HuH-7.5 (cell line): ENCODE results near the gene DRC7.

ENCODE experiments used
- DNase-seq: peaks from one replicate; pipeline ENCODE4 v3.0.0; 2011; ENCODE audit warnings: low spot score

Gene DRC7

DNA sequence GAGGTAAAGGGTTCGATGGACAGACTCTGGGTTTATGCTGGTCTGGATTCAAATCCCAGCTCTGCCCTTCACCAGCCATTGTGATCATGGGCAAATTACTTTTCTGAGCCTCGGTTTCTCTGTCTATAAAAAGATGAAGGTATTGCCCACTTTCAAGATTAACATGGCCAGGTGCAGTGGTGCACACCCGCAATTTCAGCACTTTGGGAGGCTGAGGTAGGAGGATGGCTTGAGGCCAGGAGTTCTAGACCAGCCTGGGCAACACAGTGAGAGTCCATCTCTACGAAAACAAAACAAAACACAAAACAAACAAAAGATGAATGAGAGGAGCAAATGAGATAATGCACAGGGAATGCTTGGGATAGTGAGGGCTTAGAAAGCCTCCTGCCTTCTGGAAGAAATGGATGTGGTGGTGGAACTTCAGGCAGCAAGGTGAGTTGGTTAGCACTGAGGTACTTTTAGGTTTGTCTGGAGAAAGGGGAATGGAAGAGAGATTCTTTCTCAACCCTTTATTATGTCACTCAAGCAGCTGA lies 18.0 kb upstream of the DRC7 start:
- DNase-seq, result no peak

DNA sequence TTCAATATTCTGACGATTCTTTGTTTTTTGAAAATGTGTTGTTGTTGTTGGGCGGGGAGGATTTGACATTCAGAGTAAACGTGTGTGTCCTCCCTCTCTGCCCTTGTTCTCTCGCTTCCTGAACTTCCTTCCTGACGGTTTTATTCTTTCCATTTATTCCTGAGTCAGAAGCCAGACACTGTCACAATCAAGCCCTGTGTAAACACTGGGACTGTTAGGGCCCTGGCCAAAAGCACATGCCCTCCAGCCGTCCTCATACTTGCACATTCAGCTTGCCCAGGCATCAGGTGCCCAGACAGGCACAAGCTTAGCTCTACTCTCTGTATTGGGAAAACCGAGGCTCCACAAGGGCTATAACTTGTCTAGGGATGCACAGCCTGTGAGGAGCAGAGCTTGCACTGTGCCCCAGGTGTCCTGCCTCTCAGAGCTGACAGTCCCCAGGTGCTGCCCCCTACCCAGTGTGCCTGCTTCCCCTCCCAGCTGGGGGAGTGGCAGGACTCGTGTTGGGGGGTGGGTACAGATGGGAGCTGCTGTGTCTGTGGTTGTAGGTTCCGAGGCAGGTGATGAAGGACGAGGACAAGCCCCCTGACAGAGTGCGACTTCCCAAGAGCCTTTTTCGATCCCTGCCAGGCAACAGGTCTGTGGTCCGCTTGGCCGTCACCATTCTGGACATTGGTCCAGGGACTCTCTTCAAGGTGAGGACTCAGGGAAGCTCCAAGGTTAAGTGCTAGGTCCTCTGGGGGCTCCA lies 16.8 kb upstream of the DRC7 start:
- no peak for DNase-seq

DNA sequence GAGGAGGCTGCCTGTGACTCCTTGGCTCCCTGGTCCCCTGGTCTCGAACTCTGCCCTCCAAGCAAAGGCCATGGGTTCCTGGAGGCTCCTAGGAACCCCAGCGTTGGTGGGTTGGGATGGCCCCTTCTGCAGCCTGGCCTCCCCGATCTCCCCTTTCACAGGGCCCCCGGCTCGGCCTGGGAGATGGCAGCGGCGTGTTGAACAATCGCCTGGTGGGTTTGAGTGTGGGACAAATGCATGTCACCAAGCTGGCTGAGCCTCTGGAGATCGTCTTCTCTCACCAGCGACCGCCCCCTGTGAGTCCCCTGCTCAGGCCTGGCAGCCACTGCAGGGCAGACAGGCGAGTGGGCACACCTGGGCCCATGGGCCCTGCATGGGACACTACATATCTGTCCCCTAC lies 15.6 kb upstream of the DRC7 start:
- no peak for DNase-seq

DNA sequence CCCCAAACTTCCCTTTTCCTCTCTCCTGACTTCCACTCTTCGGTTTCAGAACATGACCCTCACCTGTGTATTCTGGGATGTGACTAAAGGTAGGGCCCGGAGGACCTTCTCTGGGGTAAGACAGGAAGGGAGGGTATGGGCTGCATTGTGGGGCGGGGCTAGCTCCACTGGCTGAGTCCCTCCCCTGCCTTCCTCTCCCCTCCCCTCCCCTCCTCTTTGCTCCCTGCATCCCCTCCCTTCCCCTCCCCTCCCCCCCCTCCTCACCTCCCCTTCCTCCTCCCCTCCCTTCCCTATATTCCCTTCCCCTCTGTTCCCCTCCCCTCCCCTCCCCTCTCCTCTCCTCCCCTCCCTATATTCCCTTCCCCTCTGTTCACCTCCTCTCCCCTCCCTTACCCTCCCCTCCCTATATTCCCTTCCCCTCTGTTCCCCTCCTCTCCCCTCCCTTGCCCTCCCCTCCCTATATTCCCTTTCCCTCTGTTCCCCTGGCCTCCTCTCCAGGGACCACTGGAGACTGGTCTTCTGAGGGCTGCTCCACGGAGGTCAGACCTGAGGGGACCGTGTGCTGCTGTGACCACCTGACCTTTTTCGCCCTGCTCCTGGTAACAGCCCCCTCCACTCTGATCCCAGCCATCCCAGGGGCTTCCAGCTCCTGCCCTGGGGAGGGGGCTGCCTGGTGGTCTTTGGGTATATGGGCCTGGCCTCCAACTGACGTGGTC lies 14.7 kb upstream of the DRC7 start:
- DNase-seq, result no peak

DNA sequence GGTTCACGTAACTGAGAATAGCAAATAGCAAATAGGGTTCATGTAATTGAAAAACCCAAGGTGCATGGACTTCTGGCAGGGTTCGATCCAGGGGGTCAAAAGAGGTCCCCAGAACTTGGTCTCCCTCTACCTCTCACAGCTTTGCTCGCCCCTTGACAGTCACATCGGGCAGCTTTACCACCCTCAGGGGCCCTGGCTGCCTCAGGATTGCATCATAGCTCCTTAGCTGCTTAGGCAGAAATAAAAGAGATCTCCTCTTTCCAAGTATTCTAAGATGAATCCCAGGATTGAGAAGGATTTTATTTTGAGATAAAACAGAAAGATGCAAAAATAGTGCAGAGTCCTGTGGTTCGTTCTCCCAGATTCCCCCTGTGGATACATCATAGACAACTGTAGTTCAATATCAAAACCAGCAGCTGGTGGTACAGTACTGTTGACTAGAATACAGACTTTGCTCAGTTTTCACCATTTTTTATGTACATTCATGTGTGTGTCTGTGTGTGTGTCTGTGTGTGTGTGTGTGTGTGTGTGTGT lies 13.7 kb upstream of the DRC7 start:
- no peak for DNase-seq

DNA sequence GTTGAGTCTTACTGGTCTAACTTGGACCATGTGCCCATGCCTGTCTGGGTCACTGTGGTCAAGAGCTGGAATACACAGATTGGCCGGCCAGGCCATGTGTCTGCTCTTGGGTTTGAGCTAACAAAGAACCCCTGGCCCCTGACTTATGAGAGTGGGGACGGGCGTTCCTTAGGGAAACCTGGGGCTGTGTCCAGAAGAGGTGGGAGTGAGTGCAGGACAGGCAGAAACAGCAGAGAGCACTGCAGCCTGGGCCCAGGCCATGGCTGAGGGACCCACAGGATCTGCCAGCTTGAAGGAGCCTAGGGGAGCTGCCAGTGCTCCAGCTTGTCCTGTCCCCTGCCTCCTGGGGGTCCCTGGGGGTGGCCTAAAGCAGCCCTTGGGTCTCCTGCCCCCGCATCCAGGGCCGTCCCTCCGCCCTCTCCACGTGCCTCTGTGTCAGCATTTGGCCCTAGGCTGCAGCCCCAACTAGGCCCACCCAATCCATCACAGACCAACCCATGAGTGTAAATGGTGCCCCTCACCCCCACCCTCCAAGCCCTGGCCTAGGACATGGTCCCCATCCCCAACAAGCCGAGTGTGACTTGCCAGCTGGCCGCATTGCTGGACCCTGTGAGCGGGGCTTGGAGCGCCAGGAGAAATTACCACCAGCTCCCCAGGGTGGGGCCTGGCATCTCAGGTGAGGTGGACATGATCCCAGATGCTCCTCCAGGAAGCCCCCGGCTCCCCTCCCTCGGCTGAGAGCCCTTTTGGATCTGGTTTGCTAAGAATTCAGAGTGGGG lies 12.5 kb upstream of the DRC7 start:
- no peak for DNase-seq

DNA sequence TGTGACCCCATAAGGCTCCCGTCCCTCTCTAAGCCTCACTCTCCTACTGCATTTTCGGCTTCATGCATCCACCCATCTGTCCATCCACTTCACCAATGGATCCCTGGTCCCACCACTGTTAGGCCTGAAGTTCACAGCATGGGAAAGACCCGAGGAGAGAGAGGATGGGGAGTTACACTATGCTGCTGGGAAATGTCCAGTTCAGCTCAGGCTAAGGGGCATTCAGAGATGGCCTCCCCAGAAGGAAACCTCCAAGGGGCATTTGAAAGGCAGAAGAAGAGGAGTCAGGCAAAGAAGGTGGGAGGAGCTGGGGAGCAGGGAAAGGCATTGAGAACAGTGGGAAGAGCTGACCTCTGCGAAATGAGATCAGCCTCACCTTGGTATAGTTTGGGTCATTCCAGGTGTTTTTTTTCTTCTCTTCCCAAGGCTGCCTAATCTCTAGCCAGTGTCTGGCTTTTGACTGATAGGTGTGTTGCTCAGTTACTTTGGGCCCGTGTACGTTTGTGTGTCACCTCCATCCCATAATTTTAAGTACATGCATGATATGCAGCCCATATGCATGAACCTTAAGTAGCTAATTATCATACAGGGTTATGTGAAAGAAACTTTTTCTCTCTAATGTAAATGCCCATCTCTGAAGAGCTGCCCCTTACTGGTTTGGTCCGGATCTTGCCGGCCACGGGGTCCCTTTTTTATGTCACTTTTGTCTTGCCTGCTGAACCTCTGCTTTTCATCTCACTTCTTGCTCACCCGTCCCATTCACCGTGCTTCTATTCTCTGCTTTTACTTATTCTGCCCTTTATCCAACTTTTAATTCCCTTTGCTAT lies 11.6 kb upstream of the DRC7 start:
- no peak for DNase-seq

DNA sequence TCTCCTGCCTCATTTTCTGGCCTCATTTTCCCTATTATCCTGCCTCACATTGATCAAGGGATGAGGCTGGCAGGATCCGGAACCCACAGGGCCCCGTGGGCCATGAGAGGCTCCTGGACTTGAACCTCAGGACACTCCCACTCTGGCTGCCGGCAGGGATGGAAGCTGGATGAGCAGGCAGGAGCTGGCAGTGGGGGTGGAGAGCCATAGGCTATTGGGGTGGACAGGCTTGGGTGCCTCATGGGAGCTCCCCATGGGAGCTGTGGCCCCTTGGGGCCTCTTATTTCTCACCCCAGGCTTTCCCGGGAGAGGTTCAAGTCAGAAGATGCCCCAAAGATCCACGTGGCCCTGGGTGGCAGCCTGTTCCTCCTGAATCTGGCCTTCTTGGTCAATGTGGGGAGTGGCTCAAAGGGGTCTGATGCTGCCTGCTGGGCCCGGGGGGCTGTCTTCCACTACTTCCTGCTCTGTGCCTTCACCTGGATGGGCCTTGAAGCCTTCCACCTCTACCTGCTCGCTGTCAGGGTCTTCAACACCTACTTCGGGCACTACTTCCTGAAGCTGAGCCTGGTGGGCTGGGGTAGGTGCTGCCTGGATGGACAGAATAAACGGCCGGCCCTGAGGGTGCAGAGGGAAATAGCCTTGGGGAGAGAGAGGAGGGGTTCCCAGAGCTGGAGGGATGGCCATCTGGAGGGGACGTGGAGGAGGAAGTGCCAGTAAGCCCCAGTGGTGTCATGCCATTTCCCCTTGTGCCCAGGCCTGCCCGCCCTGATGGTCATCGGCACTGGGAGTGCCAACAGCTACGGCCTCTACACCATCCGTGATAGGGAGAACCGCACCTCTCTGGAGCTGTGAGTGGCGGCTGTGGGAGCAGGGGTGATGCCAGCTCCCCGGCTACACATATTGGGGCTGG lies 10.7 kb upstream of the DRC7 start:
- no peak for DNase-seq

DNA sequence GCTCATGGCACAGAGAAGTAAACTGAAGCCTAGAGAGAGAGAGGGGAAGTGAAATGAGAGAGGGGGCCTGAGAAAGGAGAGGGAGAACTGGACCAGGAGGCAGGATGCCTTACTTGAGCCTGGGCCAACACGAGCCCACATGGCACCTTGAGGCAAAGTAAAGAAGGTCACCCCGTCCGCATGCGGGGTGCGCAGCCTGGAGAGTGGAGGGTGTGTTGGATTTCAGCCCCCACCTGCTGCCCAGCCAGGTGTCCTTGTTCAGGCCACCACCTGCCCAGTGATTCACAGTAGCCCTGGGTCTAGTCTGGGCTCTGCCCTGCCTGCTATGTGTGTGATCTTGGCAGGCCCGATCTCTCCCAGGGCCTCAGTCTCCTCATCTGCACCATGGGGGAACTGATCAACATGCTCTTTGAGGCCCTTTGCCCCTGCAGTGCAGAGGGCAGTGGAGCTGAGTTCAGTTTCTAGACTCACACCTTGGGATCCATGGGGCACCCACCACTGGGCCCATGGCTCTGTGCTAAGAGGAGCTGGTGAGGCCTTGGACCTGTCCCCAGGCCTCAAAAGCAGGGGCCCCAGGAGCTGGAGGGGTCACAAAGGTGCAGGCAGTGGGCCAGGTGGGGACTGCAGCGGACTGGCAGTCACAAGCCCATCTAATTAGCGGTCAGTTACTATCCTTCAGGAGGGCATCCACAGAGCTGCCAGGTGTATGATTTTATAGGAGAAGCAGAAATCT lies 9.8 kb upstream of the DRC7 start:
- DNase-seq, result no peak

DNA sequence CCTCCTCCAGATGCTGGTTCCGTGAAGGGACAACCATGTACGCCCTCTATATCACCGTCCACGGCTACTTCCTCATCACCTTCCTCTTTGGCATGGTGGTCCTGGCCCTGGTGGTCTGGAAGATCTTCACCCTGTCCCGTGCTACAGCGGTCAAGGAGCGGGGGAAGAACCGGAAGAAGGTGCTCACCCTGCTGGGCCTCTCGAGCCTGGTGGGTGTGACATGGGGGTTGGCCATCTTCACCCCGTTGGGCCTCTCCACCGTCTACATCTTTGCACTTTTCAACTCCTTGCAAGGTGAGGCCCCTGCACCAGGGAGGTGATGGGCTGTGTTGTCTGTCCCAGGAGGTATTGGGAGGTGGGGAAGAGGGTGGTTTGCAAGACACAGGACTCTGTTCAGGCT lies 9.0 kb upstream of the DRC7 start:
- no peak for DNase-seq

DNA sequence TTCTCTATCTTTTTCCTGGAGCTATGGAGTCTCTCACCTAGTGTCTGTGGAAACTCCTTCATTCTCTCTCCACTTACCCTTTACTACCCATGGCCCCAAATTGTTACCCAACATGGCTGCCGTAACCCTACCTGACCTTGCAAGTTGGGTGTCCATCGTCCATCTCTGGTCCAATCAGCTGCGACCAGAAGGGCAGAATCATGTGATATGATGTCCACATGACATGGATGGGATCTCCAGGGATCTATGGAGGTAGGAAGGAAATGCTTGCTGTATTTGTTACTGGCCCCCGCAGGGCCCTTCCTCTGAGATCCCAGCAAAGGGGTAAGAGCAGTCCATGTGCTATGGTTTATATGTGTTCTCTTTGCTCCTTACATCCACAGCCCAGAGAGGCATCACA lies 8.0 kb upstream of the DRC7 start:
- no peak for DNase-seq

DNA sequence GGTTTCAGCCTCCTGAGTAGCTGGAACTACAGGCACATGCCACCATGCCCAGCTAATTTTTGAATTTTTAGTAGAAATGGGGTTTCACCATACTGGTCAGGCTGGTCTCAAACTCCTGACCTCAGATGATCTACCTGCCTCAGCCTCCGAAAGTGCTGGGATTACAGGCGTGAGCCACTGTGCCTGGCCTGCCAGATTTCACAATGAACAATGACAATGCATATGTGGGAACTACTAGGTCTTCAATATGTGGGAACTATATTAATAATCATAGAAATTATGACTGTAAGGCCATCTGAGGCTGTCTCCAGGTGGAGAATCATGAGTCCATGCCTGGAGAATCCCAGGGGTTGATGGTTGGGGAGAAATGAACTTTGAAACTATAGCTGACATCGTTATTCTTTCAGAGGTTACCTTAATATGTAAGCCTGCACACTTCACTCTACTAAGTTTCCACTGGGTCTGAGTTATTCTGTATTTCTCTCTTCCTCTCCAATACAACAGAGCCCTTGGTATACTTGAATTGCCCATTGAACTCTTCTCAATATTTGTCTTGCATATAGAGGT lies 7.2 kb upstream of the DRC7 start:
- DNase-seq, result no peak

DNA sequence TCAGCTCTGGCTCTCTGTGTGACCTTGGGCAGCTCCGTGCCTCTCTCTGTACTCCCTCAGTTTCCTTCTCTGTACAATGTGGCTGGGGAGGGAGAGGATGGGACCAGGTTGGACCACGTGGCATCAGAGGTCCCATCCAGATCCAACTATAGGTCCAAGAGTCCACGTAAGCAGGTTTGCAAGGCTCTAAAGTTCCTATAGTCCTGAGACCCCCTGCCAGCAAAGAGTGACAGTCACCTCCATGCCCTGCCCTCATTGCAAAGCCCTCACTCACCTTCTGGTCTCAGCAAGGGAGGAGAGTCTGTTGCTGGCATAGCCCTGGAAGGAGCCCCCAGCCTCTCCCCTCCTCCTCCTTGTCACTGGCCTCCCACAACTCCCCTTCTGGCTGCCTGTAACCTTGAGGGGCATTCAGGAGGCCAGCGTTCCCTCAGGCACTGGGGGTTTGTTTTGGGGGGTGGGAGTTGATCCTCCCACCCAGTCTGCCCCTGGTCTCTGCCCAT lies 6.1 kb upstream of the DRC7 start:
- DNase-seq, result no peak

DNA sequence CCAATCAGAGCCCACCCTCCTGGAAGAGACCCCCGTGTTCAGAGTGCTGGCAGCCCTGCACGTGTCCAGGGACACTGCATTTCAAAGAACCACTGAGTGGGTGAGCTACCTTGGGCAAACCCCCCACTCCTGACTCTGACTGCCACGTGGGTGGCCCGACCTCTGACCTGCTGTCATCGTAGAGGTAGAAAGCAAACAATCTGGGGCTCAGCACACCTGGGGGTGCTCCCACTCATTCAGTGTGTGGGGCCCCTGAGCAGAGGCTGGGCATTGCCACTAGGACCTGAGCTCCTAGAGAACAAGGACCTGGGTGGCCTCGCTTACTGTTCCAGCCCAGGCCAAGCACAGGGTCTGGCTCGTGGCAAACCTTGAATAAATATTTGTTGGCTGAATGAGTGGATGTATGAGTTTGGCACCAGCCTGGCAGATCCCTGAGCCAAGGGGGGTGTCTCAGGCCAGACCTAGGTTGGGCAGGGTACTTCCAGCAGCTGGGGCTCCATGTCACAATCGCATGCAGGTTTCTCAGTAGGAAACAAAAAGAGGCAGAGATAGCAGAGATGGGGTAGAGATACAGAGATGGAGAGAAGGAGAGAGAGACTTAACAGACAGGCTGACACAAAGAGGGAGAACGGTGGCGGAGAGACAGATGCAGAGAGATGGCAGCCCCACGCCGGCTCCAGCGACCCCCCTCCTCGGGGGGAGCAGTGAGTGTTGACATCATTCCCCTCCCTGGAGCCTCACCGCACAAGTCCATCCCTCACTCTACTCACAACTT lies 5.4 kb upstream of the DRC7 start:
- DNase-seq, result no peak

DNA sequence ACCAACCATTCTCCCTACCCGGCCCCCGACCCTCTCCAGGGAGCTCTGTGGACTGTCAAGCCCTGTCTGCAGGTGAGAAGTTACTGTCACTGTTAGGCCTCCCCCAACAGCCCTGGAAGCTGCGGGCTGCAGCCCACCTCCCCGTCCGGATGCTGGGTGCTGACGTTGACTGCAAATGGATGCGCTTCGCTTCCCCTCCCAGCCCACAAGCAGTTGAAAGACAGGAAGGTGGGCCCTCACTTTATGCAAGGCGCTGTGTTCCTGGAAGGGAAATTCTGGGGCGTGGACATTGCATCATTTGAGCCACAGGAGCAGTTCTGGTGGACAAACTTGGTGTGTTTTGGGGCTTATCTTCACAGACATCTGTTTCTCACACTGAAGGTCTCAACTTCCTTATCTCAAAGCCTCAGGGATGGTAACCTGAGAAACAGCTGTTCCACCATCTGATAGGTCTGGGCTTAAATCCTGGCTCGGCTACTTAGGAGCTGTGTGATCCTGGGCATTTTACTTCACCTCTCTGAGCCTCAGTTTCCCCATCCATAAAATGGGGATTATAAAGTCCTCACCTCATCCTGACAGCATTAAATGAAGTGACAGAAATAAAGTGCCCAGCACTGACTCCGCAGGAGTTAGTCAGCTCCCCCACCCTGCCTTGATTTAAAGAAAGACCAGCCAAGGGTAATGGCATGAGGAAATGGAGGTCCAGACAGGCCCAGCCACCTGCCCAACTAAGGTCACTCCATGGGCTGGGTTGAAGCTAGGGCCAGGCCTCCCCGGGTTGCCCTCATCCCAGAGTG lies 4.6 kb upstream of the DRC7 start:
- no peak for DNase-seq

DNA sequence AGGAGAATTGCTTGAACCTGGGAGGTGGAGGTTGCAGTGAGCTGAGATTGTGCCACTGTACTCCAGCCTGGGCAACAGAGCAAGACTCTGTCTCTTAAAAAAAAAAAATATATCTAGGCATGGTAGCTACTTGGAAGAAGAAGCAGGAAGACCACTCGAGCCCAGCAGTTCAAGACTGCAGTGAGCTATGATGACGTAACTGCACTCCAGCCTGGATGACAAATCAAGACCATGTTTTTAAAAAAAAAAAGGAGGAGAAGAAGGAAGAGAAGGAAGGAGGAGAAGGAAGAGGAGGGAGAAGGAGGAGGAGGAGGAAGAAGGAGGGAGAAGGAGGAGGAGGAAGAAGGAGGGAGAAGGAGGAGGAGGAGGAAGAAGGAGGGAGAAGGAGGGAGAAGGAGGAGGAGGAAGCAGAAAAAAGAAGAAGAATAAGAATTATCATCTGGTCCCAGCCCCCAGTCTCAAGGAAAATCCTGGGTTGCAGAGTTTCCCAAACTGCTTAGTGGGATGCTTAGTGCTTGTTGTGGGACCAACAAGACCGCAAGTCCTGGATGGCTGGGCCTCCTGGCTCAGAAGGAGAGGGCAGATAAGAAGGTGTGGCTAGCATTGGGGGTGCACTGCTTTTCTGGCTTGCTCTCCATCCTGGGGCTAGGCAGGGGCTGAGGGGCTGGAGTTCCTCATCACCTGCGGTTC lies 3.7 kb upstream of the DRC7 start:
- DNase-seq, result no peak

DNA sequence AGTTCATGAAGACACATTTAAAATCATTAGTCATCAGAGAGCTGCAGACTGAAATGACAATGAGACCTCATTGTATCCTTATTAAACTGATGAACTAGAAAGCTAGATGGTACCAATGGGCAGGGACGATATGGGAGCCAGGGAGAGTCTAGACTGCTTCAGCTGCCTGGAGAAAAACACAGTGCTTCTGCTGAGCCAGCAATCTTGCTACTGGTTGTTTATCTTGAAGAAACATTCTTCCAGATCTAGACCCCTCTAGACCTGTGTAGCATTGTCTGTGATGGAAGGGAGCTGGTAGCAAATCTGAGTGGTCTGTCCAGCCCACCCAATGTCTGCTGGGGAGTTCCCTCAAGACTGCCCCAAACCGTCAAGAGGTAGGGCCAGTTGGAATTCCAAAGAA lies 2.0 kb upstream of the DRC7 start:
- no peak for DNase-seq
